Uterus (tissue), 2 donors: ENCODE data around the gene NPTXR.

ENCODE experiments used
- CTCF ChIP-seq, 4 experiments: fragments of 200-600 bp in 2 of 4; fragments of 450-650 bp in 2 of 4; sonication (generic) in 2 of 4; IDR thresholded peaks; one replicate each; pipeline ENCODE4 v1.5.1; 2016 to 2019; ENCODE audit warnings: antibody characterized with exemption in 4 of 4, mild to moderate bottlenecking in 2 of 4, moderate library complexity in 1 of 4
- POLR2A ChIP-seq, 2 donors: fragments of 450-650 bp; IDR thresholded peaks; one replicate each; pipeline ENCODE4 v1.6.1; 2016; ENCODE audit warnings: antibody characterized with exemption in 2 of 2, mild to moderate bottlenecking in 1 of 2, moderate library complexity in 1 of 2

GRCh38 chr22:38773363-38773946, 70.4 kb downstream of the NPTXR start:
- TF ChIP-seq CTCF (IDR thresholded peaks at IDR 0.05) (no peak), POLR2A (IDR thresholded peaks at IDR 0.05) (no peak)
